Stimulated activated CD4-positive, alpha-beta T cell treated with anti-CD3 and anti-CD28 coated beads, TNF-alpha, amount 100 ng/mL, for 4 hours (primary cell): ENCODE data around the gene SNAPC5.
A peak's percentile ranks its signal among the peaks of the same experiment; 100 is the strongest.
"Not testable (repeated sequence)": the region's sequence is repeated elsewhere in the genome, so short reads cannot be mapped to it uniquely, and the experiment has no call there.

Experiments
- DNase-seq, 3 experiments: peaks; one replicate each; pipeline ENCODE4 v3.0.0-alpha.2; 2020; ENCODE audit warnings: low read depth in 3 of 3

The SNAPC5 gene

DNA sequence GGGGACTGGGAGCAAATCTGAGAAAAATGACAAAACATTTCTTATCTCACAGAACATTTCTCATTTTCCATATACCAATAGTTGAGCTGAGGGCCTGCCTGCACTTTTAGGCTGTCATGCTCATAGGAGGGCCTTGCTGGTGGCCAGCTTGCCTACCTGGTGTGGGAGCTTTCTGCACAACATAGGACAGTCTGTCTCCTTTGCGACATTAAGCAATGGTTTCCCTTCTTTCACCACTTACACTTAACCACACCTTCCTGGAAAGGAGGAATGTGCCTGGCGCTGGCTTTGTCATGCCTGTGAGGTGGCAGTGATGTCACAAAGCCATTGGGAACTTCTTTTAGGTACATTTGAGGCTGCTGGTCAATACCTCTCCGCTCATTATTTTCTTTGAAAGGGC, 5.7 kb downstream of the SNAPC5 start:
- no peak for DNase-seq

DNA sequence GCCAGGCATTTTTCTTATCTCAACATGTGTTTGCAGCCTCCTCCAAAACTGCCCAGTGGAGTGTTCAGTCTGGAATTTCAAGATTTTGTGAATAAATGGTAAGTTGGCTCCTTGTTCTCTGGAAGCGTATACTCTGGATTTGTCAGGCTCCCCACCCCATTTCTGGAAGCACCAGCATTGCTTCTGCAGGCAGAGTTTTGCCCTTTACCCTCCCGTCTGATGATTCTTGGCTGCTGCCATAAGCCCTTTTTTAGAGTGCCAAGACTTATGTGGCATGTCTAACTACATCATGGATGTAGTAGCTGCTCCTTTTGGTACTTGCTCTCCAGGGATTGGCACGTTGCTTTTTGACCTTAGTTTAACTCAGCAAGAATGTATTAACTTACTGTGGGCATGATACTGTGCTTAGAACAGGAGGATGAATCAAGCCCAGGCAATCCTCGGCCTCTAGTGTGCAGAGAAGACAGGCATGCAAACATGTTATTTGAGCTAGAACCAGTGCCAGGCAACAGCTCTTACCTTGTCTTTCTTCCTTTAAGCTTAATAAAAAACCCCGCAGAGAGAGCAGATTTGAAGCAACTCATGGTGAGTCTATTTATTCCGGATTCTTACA, 8.3 kb downstream of the SNAPC5 start:
- DNase-seq, result no peak

DNA sequence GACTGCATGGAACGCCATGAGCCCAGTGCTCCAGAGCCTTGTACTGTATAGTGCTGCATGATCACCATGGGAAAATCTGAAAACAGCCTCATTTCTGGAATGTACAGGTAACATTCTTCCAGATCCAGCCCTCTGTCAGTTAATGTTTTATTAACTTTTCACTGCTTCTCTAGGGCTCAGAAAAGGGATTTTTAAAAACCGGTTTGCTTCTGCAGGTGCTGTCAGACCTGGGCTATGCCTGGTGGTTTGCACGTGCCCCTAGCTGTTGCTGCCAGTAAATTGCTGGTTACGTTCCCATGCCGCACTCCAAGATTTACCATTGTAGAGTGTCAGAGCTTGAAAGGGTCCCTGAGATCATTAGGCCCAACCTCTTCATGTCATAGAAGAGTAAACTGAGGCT, 9.0 kb downstream of the SNAPC5 start:
- DNase-seq, result no peak

- DNase-seq, result no peak
These were observed 10.7 kb downstream of the SNAPC5 start for GRCh38 chr15:66486887-66487286.

- DNase-seq, result no peak
These were observed 12.9 kb downstream of the SNAPC5 start for GRCh38 chr15:66484539-66485112.

DNA sequence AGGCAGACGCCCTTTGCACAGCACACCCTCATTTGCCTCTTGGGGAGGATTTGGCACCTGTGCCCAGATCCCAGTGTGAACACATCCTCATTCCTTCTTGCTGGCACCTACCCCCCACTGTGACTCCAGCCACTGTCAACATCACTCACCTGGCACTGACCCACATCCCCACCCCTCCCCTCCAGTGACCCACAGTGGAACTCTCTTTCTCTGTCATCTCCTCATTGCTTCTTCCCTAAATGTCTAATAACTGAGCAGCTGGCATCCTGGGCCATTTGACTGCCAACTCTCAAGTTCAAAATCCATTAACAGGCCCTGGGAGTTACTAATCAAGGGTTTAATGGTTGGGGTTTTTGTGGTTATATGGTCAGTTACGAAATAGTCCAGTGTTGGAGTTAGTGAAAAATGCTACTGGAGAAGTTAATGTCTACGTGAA, 14.4 kb downstream of the SNAPC5 start:
- DNase-seq, result no peak

- DNase-seq, result no peak
These were observed 15.0 kb downstream of the SNAPC5 start for GRCh38 chr15:66482539-66482938.

- DNase-seq, result no peak
These were observed 16.3 kb downstream of the SNAPC5 start for GRCh38 chr15:66481107-66481856.

DNA sequence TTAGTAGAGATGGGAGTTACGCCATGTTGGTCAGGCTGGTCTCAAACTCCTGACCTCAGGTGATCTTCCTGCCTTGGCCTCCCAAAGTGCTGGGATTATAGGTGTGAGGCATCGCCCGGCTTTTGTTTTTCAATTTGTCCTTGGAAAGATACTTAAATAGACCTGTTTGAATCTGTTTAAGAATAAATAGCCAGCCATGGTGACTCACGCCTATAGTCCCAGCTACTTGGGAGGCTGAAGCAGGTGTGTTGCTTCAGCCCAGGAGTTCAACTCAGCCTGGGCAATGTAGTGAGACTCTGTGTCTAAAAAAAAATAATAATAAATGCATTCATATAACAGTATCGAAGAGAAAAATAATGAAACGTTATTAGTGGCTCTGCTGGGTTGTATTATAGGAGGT, 17.3 kb downstream of the SNAPC5 start:
- DNase-seq, result no peak

DNA sequence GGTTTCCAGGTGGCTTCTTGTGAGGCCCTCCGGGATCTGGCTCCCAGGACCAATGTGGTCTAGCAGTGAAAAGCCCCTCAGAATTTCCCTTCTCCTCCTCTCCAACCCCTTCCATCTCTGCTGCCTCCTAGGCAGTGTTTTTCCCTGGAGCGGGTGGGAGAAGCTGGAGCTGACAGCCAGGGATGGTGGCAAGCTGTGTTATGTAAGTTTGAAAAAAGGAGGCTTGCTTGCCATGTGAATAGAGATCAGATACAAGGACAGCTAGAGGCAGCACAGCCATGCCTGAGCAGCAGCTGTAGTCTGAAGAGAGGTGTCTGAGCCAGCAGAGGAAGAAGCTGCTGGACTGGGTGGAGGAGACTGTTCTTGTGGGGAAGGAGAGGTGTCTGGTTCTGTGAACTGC, 20.6 kb downstream of the SNAPC5 start:
- DNase-seq, result no peak

DNA sequence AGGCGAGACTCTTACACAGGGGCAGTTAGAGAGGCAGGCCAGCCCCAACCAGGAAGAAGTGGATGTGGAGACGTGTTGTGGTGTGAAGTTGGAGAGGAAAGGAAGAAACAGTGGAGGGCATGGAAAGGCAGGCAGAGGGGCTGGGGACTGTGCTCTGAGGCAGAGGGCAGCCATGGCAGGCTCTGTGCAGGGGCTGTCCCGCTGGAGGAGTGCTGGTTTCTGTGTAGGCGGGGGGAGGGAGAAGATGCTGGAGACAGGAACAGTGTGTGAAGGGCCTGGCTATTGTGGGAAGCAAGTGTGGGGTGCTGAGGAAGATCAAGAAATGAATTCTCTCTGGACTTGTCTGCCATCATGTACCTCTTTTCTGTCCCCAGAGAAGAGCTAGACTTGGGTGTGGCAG, 21.0 kb downstream of the SNAPC5 start:
- DNase-seq, result no peak

DNA sequence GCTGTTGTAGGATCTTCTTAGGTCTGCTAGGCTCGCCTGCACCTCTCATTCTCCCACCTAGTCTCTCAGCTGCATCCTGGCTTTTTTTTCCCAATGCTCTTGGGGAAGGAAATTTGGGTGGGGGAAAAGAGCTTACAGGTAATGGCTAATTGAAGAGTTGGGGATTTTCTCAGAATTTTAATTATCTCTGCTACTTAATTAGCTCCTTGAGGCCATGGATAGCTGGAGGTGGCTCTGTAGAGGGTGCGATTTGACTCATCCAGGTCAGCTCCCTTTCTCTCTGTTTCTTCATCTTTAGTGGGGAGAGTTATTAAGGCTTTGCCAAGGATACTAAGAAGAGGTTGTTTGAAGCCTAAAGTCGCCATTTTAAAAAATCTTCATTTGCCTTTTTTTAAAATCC, 22.6 kb downstream of the SNAPC5 start:
- DNase-seq, result no peak

GRCh38 chr15:66474135-66474534, 23.4 kb downstream of the SNAPC5 start:
- DNase-seq, result no peak

GRCh38 chr15:66472176-66472999, 25.2 kb downstream of the SNAPC5 start:
- peak in 1 of 3 experiments; percentile 13 for DNase-seq

- not testable (repeated sequence) for DNase-seq
These were observed 26.7 kb downstream of the SNAPC5 start for GRCh38 chr15:66470825-66471224.

- not testable (repeated sequence) for DNase-seq
These were observed 30.2 kb downstream of the SNAPC5 start for GRCh38 chr15:66467162-66468040.

GRCh38 chr15:66465294-66465693, 32.3 kb downstream of the SNAPC5 start:
- DNase-seq, result not testable (repeated sequence)

DNA sequence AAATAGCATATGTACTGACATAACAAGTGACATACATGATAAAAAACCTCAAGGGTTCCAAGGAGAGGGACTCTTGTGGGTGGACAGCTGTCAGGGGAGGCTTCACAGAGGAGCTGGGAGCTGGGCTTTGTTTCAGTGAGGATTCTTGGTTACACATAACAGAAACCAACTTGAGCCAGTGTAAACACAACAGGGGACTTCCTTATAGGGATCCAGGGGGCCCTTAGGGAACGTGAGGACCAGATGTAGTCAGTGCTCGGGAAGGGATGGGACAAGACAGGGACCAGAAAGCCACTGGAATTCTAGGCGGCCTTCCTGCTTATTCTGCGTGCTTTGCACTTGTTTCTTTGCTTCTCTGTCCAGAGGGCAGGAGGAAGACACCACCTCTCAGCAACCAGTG, 34.9 kb downstream of the SNAPC5 start:
- no peak for DNase-seq

DNA sequence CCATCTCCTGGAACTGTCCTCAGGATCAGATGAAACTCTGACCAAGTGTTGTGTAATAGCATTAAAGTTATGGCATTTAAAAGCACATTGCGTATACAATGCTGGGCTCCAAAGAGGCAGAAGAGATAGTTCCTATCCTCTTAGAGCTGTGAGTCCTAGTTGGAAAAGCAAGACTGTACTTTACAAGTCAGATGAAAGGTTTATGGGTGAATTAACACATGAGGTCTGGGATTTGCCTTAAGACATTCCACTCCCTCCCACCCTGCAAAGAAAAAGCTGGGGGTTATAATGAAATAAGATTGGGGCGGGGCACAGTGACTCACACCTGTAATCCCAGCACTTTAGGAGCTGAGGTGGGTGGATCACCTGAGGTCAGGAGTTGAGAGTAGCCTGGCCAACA, 35.6 kb downstream of the SNAPC5 start:
- no peak for DNase-seq

GRCh38 chr15:66461294-66461693, 36.3 kb downstream of the SNAPC5 start:
- DNase-seq, result not testable (repeated sequence)
